Activated naive CD4-positive, alpha-beta T cell treated with anti-CD3 and anti-CD28 coated beads, Interleukin-2, amount 10 ng/mL, durations not matched to agents 7 days and 5 days (primary cell): Measurements from ENCODE around the gene UBQLNL.

Experiments
- CTCF ChIA-PET: fragments of 350-600 bp; sonication (Branson Sonifier 250); formaldehyde crosslinking; loops from one replicate; lab custom pipeline; 2021; ENCODE audit warnings: antibody characterized with exemption; lab: Charles Lee
- DNase-seq: peaks from one replicate; pipeline ENCODE4 v3.0.0-alpha.2; 2020
- H3K27ac Mint-ChIP-seq: one replicate; pipeline ENCODE4 v1.8.0; 2021; ENCODE audit warnings: mild to moderate bottlenecking, moderate library complexity, mixed read lengths
- H3K27me3 Mint-ChIP-seq: one replicate; pipeline ENCODE4 v1.8.0; 2021; ENCODE audit warnings: mild to moderate bottlenecking, mixed read lengths
- H3K36me3 Mint-ChIP-seq: one replicate; pipeline ENCODE4 v1.8.0; 2021; ENCODE audit warnings: mixed read lengths
- H3K4me1 Mint-ChIP-seq: one replicate; pipeline ENCODE4 v1.8.0; 2021; ENCODE audit warnings: mixed read lengths
- H3K4me3 Mint-ChIP-seq: one replicate; pipeline ENCODE4 v1.8.0; 2021; ENCODE audit warnings: mild to moderate bottlenecking, moderate library complexity, mixed read lengths
- H3K9me3 Mint-ChIP-seq: one replicate; pipeline ENCODE4 v1.8.0; 2021; ENCODE audit warnings: mixed read lengths

The UBQLNL gene, protein sequence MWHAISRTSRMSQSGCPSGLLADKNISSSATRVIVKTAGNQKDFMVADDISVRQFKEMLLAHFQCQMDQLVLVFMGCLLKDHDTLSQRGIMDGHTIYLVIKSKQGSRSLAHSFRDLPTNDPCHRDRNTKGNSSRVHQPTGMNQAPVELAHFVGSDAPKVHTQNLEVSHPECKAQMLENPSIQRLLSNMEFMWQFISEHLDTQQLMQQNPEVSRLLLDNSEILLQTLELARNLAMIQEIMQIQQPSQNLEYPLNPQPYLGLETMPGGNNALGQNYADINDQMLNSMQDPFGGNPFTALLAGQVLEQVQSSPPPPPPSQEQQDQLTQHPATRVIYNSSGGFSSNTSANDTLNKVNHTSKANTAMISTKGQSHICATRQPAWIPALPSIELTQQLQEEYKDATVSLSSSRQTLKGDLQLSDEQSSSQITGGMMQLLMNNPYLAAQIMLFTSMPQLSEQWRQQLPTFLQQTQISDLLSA

DNA sequence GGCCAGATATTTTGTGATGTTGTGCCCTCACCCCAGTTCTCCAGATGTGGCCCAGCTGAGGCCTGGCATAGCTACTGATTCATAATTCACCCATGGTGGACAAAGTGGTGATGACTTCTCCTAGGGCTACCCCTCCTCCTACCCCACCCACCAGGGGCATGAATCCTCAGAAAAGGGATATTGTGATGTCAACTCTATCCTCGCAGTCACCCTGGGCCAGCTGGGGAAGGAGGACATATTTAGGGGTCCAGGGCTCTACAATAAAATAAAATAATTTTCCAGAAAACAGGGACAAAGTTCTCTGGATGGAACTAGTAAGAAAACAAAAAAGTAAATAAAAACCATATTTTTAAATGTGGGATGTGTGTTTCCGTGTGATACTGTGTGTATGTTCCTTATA lies at the start of gene UBQLNL:
TSS of gene UBQLNL (minus strand) at position 101 of the 400 bp plus-strand sequence. CDS start 258 bp downstream, outside the sequence.
- no peaks in the 10 kb centered on the region for H3K4me1 Mint-ChIP-seq
- no peak for DNase-seq
- H3K27me3 Mint-ChIP-seq: no peaks in the 10 kb centered on the region
- H3K36me3 Mint-ChIP-seq: no peaks in the 10 kb centered on the region
- no peak within 1 kb of the TSS for H3K4me3 Mint-ChIP-seq
- CTCF ChIA-PET: no interaction called here
- H3K27ac Mint-ChIP-seq: no peak within 1 kb of the TSS
- H3K9me3 Mint-ChIP-seq: no peaks in the 10 kb centered on the region

DNA sequence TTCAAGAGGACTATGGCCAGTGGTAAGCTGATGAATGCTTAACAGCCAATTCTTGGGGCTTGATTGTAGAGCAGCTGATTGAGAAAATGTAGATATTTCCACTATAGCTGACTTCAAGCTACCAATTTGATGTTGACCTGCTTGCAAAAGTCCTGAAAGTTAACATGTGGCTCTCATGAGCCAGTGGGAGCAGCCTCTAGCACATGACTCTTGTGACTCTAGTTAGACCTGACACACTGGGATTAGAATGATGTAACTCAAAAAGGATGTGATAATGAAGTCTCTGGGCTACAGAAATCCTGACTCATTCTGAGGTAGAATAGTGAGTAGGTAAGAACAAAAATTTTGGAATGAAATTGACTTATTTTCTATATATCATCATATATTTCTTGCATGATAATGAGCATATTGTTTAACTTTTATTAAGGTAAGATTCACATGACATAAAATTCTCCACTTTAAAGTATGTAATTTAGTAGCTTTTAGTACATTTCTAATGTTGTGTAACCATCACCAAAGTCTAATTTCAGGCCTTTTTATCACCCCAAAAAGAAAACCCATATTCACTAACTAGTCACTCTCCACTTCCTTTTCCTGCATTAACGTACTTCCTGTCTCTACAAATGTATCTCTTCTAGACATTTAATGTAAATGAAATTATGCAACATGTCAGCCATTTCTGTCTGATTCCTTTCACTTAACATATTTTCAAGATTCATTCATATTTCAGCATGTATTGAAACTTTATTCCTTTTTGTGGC lies 47.9 kb upstream of the UBQLNL start:
- Mint-ChIP-seq H3K27me3 (no peaks in the 10 kb centered on the region), H3K27ac (no peak overlapping the region), H3K4me1 (peaks cover 6% of the 10 kb centered on the region), H3K9me3 (peaks cover 2% of the 10 kb centered on the region), H3K4me3 (no peak overlapping the region), H3K36me3 (peaks cover 3% of the 10 kb centered on the region)
- DNase-seq: no peak
- CTCF ChIA-PET: no interaction called here

DNA sequence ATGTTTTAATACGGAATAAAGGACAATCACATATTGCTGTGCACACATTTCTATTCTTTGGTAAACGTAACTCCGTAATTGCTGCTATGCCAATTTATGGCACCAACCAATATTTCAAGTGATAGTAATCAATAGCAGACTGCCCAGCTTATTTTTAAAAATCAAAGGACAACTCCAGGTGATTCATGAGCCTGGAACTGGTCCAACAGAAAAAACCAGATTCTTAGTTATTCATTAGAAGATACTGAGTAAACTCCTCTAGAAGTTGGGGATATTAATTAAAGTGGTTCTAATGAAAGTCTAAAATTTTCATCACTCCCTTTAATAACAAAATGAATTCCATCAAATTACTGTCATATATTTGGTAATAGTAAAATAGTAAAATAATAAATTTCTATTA lies 41.3 kb upstream of the UBQLNL start:
- CTCF ChIA-PET: no interaction called here
- H3K9me3 Mint-ChIP-seq: no peaks in the 10 kb centered on the region
- no peak overlapping the region for H3K4me3 Mint-ChIP-seq
- peaks cover 13% of the 10 kb centered on the region for H3K27me3 Mint-ChIP-seq
- H3K27ac Mint-ChIP-seq: no peak overlapping the region
- no peaks in the 10 kb centered on the region for H3K36me3 Mint-ChIP-seq
- DNase-seq: no peak
- no peaks in the 10 kb centered on the region for H3K4me1 Mint-ChIP-seq

DNA sequence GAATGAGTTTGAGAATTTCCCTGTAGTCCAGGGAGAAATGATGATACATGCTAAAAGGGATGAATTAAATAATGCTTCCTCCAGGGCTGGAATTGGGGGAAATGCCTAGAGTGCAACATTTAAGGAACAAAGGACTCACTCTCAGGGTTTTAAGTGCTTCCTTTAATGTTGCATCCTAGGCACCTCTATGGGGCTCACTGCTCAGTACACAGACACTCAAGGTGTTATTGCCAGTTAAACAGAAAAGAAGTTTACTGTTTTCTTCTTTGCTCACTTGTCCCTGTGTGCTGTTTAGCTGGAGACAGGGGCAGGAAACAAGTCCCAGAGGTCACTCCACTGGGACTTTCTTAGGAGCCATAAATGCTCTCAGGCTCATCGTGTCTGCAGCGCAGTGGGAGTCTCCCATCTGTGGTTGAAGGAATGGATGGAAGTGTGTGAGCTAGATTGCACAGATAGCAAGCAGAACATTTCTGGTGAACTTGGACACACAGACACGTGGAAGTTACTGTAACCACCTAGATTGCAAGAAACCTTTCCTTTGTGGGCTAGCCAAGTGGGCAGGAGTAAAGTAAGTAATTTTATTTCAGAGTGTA lies 40.2 kb upstream of the UBQLNL start:
- H3K36me3 Mint-ChIP-seq: no peaks in the 10 kb centered on the region
- no peaks in the 10 kb centered on the region for H3K4me1 Mint-ChIP-seq
- no peak overlapping the region for H3K4me3 Mint-ChIP-seq
- CTCF ChIA-PET: interaction anchor here (0.8 kb wide), 1 partner anchor 41 kb away, joined by 3 read pairs; no protein-coding TSS in a partner anchor
- no peak for DNase-seq
- no peak overlapping the region for H3K27ac Mint-ChIP-seq
- peaks cover 13% of the 10 kb centered on the region for H3K27me3 Mint-ChIP-seq
- H3K9me3 Mint-ChIP-seq: no peaks in the 10 kb centered on the region

DNA sequence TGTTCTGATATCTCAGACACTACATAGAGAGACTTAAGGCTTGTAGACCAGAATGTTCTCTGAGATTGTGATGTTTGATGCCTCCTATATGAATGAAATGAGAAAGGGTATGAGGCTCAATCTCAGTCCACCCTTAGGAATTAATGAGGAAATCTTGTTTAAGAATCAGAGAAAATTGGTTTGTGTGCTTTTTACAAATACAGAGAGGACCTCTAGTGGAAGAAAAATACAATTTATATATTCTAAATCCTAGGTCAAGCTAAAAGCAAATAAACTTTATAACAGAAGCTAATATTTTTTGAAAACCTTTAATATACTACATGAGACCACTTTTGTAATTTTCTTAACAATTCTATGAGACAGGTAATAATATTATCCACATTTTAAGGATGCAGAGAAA lies 36.8 kb upstream of the UBQLNL start:
- DNase-seq: no peak
- no peaks in the 10 kb centered on the region for H3K36me3 Mint-ChIP-seq
- no peaks in the 10 kb centered on the region for H3K9me3 Mint-ChIP-seq
- no peaks in the 10 kb centered on the region for H3K4me1 Mint-ChIP-seq
- no peak overlapping the region for H3K4me3 Mint-ChIP-seq
- peaks cover 13% of the 10 kb centered on the region for H3K27me3 Mint-ChIP-seq
- no peak overlapping the region for H3K27ac Mint-ChIP-seq
- CTCF ChIA-PET: no interaction called here

DNA sequence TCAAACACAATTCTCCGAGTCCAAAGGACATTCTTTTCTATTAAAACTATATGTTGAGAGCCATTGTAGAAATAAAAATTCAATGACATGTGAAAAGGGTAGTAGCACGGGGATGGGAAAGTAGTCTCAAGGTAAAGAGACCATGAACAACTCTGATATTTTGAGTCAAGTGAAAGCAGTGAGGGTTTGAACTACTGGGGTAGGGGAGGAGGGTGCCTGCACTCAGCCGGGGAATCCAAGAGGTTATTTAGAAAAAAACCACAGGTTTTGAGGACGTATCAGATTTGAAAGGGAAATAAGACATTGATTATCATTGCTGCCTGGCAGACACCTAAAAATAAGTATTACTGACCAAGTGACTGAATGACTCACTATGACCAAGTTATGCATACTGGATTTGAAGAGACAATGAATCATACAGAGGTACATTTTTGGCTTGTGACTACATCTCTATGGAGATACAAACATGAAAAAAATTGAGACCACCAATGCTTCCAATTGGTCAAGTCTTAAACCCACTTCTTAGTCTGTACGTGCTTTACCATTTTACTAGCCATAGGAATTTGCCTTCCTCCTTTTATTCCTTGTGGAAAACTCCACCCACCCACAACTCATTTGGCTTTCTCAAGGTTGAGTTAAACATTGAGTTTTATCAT lies 34.1 kb upstream of the UBQLNL start:
- Mint-ChIP-seq H3K27ac (no peak overlapping the region), H3K4me1 (no peaks in the 10 kb centered on the region), H3K27me3 (peaks cover 4% of the 10 kb centered on the region), H3K9me3 (no peaks in the 10 kb centered on the region), H3K4me3 (no peak overlapping the region), H3K36me3 (no peaks in the 10 kb centered on the region)
- DNase-seq: no peak
- CTCF ChIA-PET: no interaction called here

DNA sequence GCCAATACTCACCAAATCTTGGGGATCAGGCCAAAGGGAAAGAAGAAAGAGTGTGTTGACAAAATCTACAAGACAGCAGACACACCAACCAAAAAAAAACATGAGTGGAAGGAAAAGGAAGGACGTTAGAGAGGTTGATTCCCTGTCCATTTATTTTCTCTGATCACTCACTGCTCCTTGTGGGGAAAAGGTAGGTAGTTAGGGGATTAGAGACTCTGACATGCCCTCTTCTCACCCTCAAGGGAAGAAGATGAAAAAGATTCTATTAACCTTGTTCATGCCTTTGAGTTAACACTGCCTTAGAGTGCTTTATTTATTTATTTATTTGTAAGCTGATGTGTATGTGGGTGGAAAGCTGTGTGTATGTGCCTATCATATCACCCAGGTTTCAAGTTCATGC lies 31.9 kb upstream of the UBQLNL start, which contains the start of gene OR52H1:
TSS of gene OR52H1 (minus strand) at position 101 of the 400 bp plus-strand sequence. CDS start 3,035 bp downstream, outside the sequence.
- no peaks in the 10 kb centered on the region for H3K4me1 Mint-ChIP-seq
- DNase-seq: no peak
- no peak within 1 kb of the TSS for H3K27ac Mint-ChIP-seq
- no peak within 1 kb of the TSS for H3K4me3 Mint-ChIP-seq
- H3K27me3 Mint-ChIP-seq: no peaks in the 10 kb centered on the region
- H3K9me3 Mint-ChIP-seq: no peaks in the 10 kb centered on the region
- H3K36me3 Mint-ChIP-seq: no peaks in the 10 kb centered on the region
- CTCF ChIA-PET: no interaction called here

DNA sequence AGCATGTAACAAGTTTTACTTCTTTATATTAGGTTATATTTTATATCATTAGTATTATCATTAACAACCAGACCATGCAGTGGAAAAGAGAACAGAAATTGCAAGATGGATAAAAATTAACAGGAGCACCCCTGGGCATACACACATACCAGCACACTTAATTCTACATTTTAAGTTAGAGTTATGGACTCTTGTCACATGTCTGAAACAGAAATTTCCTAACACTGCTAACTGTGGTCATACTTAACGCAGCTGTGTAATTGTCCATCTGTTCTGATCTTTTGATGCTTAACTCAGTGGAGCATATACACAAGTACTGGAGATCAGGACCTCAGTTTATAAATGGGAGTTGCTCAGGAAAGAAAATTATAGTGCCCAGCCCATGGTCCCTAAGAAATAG lies 31.5 kb upstream of the UBQLNL start:
- DNase-seq: no peak
- Mint-ChIP-seq H3K36me3 (no peaks in the 10 kb centered on the region), H3K4me1 (no peaks in the 10 kb centered on the region), H3K27me3 (no peaks in the 10 kb centered on the region), H3K4me3 (no peak overlapping the region), H3K9me3 (no peaks in the 10 kb centered on the region), H3K27ac (no peak overlapping the region)
- CTCF ChIA-PET: no interaction called here

DNA sequence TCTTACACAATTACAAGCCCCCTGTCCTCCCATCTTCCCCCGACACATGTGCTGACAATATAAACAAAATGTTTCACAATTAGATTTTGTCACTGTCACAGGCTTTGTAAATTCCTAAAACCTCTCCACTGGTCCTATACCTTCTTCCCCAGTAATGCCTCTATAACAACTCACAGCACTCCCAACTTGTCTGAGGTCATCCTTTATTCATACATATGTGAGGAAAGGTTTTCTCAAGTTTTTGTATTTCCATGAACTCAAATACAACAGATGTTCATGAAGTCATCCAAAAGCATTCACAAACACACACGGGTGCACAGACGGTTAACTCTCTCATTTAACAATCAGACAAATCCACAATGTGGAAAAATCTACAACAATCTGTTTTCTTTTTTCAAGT lies 30.0 kb upstream of the UBQLNL start:
- DNase-seq: no peak
- H3K27me3 Mint-ChIP-seq: no peaks in the 10 kb centered on the region
- no peak overlapping the region for H3K27ac Mint-ChIP-seq
- H3K9me3 Mint-ChIP-seq: no peaks in the 10 kb centered on the region
- H3K4me1 Mint-ChIP-seq: no peaks in the 10 kb centered on the region
- CTCF ChIA-PET: no interaction called here
- no peaks in the 10 kb centered on the region for H3K36me3 Mint-ChIP-seq
- H3K4me3 Mint-ChIP-seq: no peak overlapping the region

DNA sequence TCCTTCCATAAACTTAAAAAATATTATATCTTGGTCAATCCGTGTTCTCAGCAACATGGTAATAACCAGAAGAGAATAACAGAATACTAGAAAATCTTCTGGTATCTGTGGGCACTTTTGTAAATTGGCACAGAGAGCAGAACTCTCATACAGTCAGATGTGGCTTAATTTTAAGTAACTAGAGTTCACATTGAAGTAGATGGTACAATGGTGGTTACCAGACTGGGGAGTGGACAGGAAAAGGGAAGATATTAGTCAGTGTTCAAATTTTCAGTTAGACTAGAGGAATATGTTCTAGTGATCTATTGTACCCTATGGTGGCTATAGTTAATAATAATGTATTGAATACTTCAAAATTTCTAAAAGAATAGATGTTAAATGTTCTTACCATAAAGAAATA lies 24.9 kb upstream of the UBQLNL start:
- Mint-ChIP-seq H3K9me3 (no peaks in the 10 kb centered on the region), H3K4me3 (no peak overlapping the region), H3K4me1 (no peaks in the 10 kb centered on the region), H3K27me3 (no peaks in the 10 kb centered on the region), H3K36me3 (no peaks in the 10 kb centered on the region), H3K27ac (no peak overlapping the region)
- no peak for DNase-seq
- CTCF ChIA-PET: no interaction called here

DNA sequence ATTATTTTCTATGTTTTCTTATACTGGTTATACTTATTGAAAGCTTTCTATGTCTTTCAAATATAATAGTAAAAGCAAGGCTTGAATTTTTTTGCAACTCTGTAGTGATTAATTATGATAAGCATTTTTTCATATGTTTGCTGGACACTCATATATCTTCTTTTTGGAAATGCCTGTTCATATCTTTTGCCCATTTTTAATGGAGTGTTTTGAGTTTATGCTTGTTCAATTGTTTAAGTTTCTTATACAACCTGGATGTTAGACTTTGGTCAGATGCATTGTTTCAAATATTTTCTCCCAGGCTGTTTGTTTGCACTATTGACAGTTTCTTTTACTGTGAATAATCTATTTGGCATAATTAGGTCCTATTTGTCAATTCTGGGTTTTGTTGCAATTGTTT lies 20.0 kb upstream of the UBQLNL start:
- CTCF ChIA-PET: no interaction called here
- H3K4me3 Mint-ChIP-seq: no peak overlapping the region
- no peak for DNase-seq
- H3K4me1 Mint-ChIP-seq: no peaks in the 10 kb centered on the region
- no peaks in the 10 kb centered on the region for H3K27me3 Mint-ChIP-seq
- no peaks in the 10 kb centered on the region for H3K36me3 Mint-ChIP-seq
- H3K27ac Mint-ChIP-seq: no peak overlapping the region
- H3K9me3 Mint-ChIP-seq: no peaks in the 10 kb centered on the region

DNA sequence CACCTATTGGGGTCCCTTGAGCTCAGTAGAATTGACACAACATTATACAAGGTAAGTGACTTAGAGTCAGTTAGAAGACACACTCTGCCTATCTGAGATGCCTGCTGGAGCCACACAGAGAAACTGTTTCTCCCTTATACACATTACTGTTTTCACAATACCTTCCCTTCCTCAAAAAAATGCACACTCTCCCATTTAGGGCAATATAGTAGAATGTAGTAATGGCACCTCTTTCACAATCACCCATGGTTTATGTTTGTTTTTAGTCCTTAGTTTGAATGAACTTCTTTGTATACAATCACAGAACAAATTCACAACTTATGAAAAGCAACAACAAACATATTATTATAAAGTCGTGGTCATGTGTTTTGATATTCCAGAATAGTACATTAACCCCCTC lies 17.5 kb upstream of the UBQLNL start:
- Mint-ChIP-seq H3K36me3 (no peaks in the 10 kb centered on the region), H3K27me3 (peaks cover 4% of the 10 kb centered on the region), H3K9me3 (no peaks in the 10 kb centered on the region), H3K27ac (no peak overlapping the region), H3K4me1 (no peaks in the 10 kb centered on the region), H3K4me3 (no peak overlapping the region)
- CTCF ChIA-PET: no interaction called here
- DNase-seq: no peak

DNA sequence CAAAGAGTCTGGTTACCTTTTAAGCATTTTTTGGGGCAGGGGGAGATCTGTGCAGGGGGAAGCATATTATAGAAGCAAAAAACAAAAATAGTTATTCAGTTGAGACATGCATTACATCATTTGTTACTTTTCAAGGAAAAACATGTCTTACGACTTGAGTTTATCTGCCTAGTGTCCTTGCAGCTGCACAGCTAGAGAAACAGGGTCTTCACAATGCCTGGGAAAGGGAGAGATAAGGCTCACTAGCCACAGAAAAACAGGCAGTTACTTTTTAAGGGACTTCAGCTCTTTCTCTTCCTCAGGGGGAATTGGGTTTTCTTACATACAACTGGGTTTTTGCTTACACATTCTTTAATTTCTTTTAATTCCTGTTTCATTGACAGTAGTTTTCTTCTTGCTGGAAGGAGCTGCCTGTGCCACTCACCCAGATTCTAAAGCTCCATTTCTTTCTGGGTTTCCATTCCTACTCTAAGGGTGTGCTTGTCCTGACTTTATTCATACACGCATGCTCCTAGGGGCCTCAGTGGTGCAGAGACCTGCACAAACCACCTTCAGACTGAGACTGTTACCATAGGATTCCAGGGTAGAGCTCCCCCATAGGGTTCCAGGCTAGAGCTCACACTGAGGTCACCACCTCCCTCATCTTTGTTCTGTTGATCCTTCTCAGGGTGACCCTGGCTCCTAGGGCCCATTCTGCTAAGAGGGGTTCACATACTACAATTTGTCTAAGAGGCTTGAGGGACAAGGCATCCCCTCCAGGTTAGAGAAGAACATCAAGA lies 14.7 kb upstream of the UBQLNL start:
- H3K27me3 Mint-ChIP-seq: peaks cover 4% of the 10 kb centered on the region

More for the DNA sequence above, 14.7 kb upstream of the UBQLNL start:
- Mint-ChIP-seq H3K27ac (no peak overlapping the region), H3K9me3 (no peaks in the 10 kb centered on the region), H3K4me1 (no peaks in the 10 kb centered on the region), H3K4me3 (no peak overlapping the region), H3K36me3 (no peaks in the 10 kb centered on the region)
- no peak for DNase-seq
- CTCF ChIA-PET: no interaction called here
